CD8-positive, alpha-beta memory T cell (primary cell): ENCODE data around the gene TCOF1. TPM values are rescaled to one million over a fixed set of nuclear protein-coding genes. Genes with fewer than 3 reads are reported as not detected.

Experiments used
- CTCF ChIA-PET: fragments of 350-600 bp; sonication (Branson Sonifier 250); formaldehyde crosslinking; loops from one replicate; lab custom pipeline; 2021; ENCODE audit warnings: antibody characterized with exemption; lab: Charles Lee
- POLR2A ChIA-PET: fragments of 350-600 bp; sonication (Branson Sonifier 250); formaldehyde crosslinking; loops from one replicate; lab custom pipeline; 2021; ENCODE audit warnings: antibody characterized with exemption; lab: Charles Lee
- DNase-seq, 5 donors: peaks; one replicate each; pipeline versions ENCODE4 v3.0.0 to v3.0.0-alpha.2; 2020 to 2022; ENCODE audit warnings: mixed read lengths in 1 of 5
- H3K27ac ChIP-seq: one replicate; pipeline ENCODE4 v1.7.0; 2013; ENCODE audit warnings: low read depth, mild to moderate bottlenecking, low read length, moderate library complexity
- H3K27me3 ChIP-seq: 2 replicates; pipeline ENCODE4 v1.7.0; 2013; ENCODE audit warnings: low read length, mild to moderate bottlenecking; ENCODE audit not compliant: insufficient read depth, poor library complexity, severe bottlenecking
- H3K36me3 ChIP-seq: 2 replicates; pipeline ENCODE4 v1.7.0; 2013; ENCODE audit warnings: mild to moderate bottlenecking, low read length, moderate library complexity; ENCODE audit not compliant: insufficient read depth
- H3K4me1 ChIP-seq: 2 replicates; pipeline ENCODE4 v1.7.0; 2013; ENCODE audit warnings: mild to moderate bottlenecking, low read length, moderate library complexity; ENCODE audit not compliant: insufficient read depth
- H3K4me3 ChIP-seq: 2 replicates; pipeline ENCODE4 v1.7.0; 2013; ENCODE audit warnings: mild to moderate bottlenecking, low read length
- H3K9me3 ChIP-seq: 2 replicates; pipeline ENCODE4 v1.7.0; 2013; ENCODE audit warnings: mild to moderate bottlenecking, low read length
- H3K27ac Mint-ChIP-seq, 8 donors: one replicate each; pipeline ENCODE4 v1.8.0; 2020 to 2021; ENCODE audit warnings: mixed read lengths in 8 of 8, mild to moderate bottlenecking in 6 of 8, inconsistent platforms in 3 of 8, moderate library complexity in 3 of 8
- H3K27me3 Mint-ChIP-seq, 2 donors: one replicate each; pipeline ENCODE4 v1.8.0; 2020 to 2021; ENCODE audit warnings: mixed read lengths in 2 of 2, mild to moderate bottlenecking in 1 of 2, moderate library complexity in 1 of 2
- H3K36me3 Mint-ChIP-seq, 3 donors: one replicate each; pipeline ENCODE4 v1.8.0; 2020 to 2021; ENCODE audit warnings: mixed read lengths in 3 of 3, inconsistent platforms in 1 of 3, mild to moderate bottlenecking in 1 of 3
- H3K4me1 Mint-ChIP-seq, 3 donors: one replicate each; pipeline ENCODE4 v1.8.0; 2020 to 2021; ENCODE audit warnings: mixed read lengths in 3 of 3, inconsistent platforms in 1 of 3, mild to moderate bottlenecking in 1 of 3
- H3K4me3 Mint-ChIP-seq, 7 donors: one replicate each; pipeline ENCODE4 v1.8.0; 2020 to 2021; ENCODE audit warnings: mixed read lengths in 7 of 7, mild to moderate bottlenecking in 6 of 7, moderate library complexity in 4 of 7, inconsistent platforms in 2 of 7
- H3K9me3 Mint-ChIP-seq, 5 donors: one replicate each; pipeline ENCODE4 v1.8.0; 2020 to 2022; ENCODE audit warnings: mixed read lengths in 5 of 5, mild to moderate bottlenecking in 3 of 5, moderate library complexity in 2 of 5, inconsistent platforms in 1 of 5
- polyA plus RNA-seq: library from polyadenylated mRNA; unstranded; fragments of 300-500 nt; fragmentation: Illumina TruSeq; gene quantifications from one replicate; pipeline ENCODE4 v1.2.3, GENCODE V29; 2021
- total RNA-seq, 2 experiments: library from RNA; stranded (reverse); gene quantifications; one replicate each; pipeline ENCODE4 v1.2.3, GENCODE V29; 2021

Gene TCOF1, protein sequence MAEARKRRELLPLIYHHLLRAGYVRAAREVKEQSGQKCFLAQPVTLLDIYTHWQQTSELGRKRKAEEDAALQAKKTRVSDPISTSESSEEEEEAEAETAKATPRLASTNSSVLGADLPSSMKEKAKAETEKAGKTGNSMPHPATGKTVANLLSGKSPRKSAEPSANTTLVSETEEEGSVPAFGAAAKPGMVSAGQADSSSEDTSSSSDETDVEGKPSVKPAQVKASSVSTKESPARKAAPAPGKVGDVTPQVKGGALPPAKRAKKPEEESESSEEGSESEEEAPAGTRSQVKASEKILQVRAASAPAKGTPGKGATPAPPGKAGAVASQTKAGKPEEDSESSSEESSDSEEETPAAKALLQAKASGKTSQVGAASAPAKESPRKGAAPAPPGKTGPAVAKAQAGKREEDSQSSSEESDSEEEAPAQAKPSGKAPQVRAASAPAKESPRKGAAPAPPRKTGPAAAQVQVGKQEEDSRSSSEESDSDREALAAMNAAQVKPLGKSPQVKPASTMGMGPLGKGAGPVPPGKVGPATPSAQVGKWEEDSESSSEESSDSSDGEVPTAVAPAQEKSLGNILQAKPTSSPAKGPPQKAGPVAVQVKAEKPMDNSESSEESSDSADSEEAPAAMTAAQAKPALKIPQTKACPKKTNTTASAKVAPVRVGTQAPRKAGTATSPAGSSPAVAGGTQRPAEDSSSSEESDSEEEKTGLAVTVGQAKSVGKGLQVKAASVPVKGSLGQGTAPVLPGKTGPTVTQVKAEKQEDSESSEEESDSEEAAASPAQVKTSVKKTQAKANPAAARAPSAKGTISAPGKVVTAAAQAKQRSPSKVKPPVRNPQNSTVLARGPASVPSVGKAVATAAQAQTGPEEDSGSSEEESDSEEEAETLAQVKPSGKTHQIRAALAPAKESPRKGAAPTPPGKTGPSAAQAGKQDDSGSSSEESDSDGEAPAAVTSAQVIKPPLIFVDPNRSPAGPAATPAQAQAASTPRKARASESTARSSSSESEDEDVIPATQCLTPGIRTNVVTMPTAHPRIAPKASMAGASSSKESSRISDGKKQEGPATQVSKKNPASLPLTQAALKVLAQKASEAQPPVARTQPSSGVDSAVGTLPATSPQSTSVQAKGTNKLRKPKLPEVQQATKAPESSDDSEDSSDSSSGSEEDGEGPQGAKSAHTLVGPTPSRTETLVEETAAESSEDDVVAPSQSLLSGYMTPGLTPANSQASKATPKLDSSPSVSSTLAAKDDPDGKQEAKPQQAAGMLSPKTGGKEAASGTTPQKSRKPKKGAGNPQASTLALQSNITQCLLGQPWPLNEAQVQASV (N-terminal part only)
- 100 to 1,000 TPM; 116 to 120 TPM for total RNA-seq
- 33.1 TPM for polyA plus RNA-seq

DNA sequence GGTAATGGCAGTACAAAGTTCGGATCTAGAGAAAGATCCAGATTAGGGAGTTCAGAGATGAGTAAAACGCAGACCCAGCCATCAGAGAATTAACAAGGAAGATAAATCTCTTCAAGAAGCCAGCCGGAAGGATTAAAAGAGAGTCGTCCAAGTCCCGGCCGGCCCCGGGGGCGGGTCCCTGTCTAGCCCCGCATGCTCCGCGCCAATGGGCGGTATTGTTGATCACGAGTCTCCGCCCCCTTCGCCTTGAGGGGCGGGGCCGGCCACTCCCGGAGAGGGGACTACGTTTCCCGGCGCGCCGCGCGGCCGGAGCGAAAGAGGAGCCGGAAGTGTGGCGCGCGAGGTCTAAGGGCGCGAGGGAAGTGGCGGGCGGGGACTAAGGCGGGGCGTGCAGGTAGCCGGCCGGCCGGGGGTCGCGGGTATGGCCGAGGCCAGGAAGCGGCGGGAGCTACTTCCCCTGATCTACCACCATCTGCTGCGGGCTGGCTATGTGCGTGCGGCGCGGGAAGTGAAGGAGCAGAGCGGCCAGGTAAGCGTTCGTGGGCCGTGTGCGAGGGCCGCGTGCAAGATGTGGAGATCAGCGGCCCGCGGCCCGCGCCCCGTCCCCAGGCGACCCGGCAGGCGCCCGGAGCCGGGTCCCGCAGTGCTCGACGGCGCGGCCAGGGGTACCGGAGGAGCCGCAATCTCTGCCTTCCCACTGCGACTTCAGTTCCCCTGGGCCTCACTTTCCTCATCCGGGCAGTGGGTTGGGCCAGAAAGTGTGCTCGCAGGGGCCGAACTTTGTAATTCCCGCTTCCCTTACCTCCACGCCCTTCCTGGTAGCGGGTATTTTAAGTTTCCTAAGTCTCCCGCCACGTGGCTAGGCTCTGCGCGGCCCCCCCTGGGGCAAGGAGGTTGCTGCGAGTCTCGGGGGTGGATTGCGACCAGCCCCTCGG is at the start of gene TCOF1:
Gene TCOF1, plus strand, starts transcription at position 372 of the 935 bp plus-strand sequence. Its CDS starts 50 bp downstream, at position 422.
- Mint-ChIP-seq H3K4me3 (peak within 1 kb of the TSS; percentile 81 to 95 (median 90)), H3K27me3 (peaks cover 0 to 2% of the 10 kb centered on the region in 2 donors), H3K4me1 (peaks cover 49 to 59% (median 51%) of the 10 kb centered on the region in 3 donors), H3K27ac (peak within 1 kb of the TSS; percentile 82 to 97 (median 94)), H3K36me3 (peaks cover 0 to 32% (median 9%) of the 10 kb centered on the region in 3 donors), H3K9me3 (no peaks in the 10 kb centered on the region)
- Histone ChIP-seq H3K27me3 (no peaks in the 10 kb centered on the region), H3K9me3 (no peaks in the 10 kb centered on the region), H3K4me1 (peaks cover 33% of the 10 kb centered on the region), H3K27ac (peak within 1 kb of the TSS; percentile 78), H3K4me3 (peak within 1 kb of the TSS; percentile 61), H3K36me3 (peaks cover 16% of the 10 kb centered on the region)
- CTCF ChIA-PET = interaction anchor here (1.1 to 1.7 kb wide), 2 partner anchors 55 to 92 kb away, joined by 4 to 8 read pairs; partner anchors contain the start of genes CD74 and RPS14
- peak; percentile 96 to 97 (median 97) for DNase-seq
- POLR2A ChIA-PET = interaction anchor here (1.6 kb wide), 1 partner anchor 53 kb away, joined by 4 read pairs; no protein-coding TSS in a partner anchor

DNA sequence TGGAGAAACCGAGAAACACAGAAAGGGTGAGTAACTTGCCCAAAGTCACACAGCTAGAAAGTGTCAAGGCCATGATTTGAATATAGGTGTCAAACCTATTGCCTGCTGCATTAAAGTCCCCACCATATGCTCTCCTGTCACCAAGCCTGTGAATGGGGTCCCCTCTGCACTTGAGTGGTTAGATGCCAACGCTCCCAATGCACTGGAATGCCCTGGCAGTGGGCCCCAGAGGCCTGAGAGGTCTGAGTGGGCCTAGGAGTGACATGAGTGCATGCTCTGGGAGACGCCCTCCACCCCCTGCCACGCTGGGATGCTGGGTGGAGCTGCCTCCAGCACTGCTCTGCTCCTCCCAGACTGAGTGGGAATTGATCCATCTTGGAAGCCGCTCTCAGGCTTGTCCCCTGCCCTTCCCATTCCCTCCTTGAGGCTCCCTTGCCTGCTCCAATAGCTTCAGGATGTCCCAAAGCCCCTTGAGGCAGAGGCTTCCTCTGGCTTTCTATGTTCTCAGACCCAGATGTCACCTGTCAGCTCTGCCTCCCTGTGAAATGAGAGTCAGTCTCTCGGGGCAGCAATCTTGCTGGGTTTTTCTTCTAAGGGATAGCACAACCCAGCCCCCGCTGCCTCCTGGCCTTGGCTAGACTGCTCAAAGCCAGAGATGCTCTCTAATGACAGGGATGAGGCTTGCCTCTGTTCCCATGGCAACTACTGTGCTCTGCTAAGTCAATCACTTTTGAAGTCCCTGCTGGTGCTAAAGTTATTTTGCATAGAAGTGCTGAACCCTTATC is 48.2 kb upstream of the TCOF1 start:
- Histone ChIP-seq H3K27me3 (no peaks in the 10 kb centered on the region), H3K27ac (no peak overlapping the region), H3K36me3 (no peaks in the 10 kb centered on the region), H3K4me1 (no peaks in the 10 kb centered on the region), H3K4me3 (no peak overlapping the region), H3K9me3 (no peaks in the 10 kb centered on the region)
- peaks cover 4 to 6% of the 10 kb centered on the region in 2 donors for H3K27me3 Mint-ChIP-seq
- POLR2A ChIA-PET = no interaction called here
- CTCF ChIA-PET = no interaction called here
- H3K36me3 Mint-ChIP-seq = no peaks in the 10 kb centered on the region
- no peak overlapping the region for H3K4me3 Mint-ChIP-seq
- H3K4me1 Mint-ChIP-seq = peaks cover 0 to 6% (median 0%) of the 10 kb centered on the region in 3 donors
- no peak for DNase-seq
- no peaks in the 10 kb centered on the region for H3K9me3 Mint-ChIP-seq
- no peak overlapping the region for H3K27ac Mint-ChIP-seq

DNA sequence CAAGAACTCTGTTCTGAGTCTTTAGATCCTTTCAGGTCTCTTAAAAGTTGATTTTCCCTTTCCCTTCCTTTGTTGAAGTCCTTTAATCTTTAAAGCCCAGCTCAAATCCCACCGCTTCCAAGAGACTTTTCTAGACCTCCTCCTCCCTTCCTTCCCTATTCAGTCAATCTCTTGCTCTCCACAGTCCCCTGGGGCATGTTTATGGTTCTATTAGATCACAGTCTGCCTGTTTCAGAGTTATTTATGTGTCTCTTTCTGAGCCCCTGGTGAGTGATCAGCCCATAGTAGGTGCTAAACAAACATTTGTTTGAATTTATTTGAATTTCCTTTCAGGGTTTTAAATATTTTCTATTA is 47.6 kb upstream of the TCOF1 start:
- ChIA-PET POLR2A (no interaction called here), CTCF (no interaction called here)
- peaks cover 5 to 7% of the 10 kb centered on the region in 2 donors for H3K27me3 Mint-ChIP-seq

DNA sequence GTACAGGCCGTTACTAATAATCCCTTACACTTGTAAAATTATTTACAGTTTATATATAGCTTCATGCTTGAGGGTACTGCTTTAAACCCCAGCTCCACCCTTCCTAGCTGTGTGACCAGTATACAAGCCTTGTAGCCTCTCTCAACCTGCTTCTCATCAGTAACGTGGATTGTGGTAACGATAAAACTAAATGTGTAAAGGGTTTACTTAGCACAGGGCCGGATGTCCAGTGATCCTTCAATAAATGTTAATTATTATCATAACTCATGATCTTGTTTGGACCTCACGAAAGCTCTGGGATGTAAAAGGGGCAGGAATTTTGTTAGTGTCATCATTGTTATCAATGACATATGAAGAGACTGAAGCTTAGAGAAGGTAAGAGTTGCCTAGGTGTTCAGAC is 47.3 kb upstream of the TCOF1 start:
- CTCF ChIA-PET = no interaction called here
- no peaks in the 10 kb centered on the region for H3K9me3 Mint-ChIP-seq
- DNase-seq = no peak
- no peak overlapping the region for H3K27ac ChIP-seq
- no peaks in the 10 kb centered on the region for H3K36me3 Mint-ChIP-seq
- POLR2A ChIA-PET = no interaction called here
- H3K36me3 ChIP-seq = no peaks in the 10 kb centered on the region
- H3K9me3 ChIP-seq = no peaks in the 10 kb centered on the region
- H3K4me3 Mint-ChIP-seq = no peak overlapping the region
- H3K27me3 ChIP-seq = no peaks in the 10 kb centered on the region
- H3K4me1 Mint-ChIP-seq = peaks cover 0 to 5% (median 0%) of the 10 kb centered on the region in 3 donors
- no peak overlapping the region for H3K4me3 ChIP-seq
- H3K4me1 ChIP-seq = no peaks in the 10 kb centered on the region
- H3K27ac Mint-ChIP-seq = no peak overlapping the region
- peaks cover 4 to 5% of the 10 kb centered on the region in 2 donors for H3K27me3 Mint-ChIP-seq

More for the DNA sequence above, 47.6 kb upstream of the TCOF1 start:
- H3K4me1 ChIP-seq = no peaks in the 10 kb centered on the region
- H3K9me3 ChIP-seq = no peaks in the 10 kb centered on the region
- no peaks in the 10 kb centered on the region for H3K36me3 ChIP-seq
- Mint-ChIP-seq H3K36me3 (no peaks in the 10 kb centered on the region), H3K27ac (no peak overlapping the region), H3K9me3 (no peaks in the 10 kb centered on the region), H3K4me3 (no peak overlapping the region), H3K4me1 (peaks cover 0 to 6% (median 0%) of the 10 kb centered on the region in 3 donors)
- DNase-seq = no peak
- H3K4me3 ChIP-seq = no peak overlapping the region
- H3K27ac ChIP-seq = no peak overlapping the region
- H3K27me3 ChIP-seq = no peaks in the 10 kb centered on the region

DNA sequence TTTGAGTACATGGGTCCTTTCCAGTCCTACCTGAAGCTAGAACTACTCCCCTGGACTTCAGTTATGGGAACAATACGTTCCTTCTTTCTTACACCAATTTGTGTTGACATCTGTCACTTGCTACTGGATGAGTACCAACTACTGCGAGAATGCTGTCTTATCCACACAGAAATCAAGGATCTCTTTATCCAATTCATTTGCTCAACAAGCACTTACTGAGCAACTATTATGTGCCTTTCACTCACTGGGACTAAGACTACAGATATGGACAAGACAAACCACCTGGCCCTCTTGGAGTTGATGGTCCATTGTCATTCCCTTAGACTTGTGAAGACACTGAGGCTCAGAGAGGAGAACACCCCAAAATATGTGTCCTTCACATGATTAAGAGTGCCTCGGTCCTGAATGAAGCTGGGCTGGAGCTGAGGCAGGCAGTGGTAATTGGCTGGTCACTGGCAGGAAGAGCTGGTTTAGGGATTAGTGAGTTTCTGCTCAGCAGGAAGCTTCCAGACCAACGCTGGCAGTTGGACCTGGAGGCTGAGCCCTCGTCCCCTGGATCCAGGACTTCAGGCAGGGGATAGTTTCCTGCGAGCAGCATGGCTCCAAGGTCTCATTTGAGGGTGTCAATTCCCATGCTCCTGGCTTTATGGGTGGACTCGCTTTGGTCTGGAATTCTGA is 46.3 kb upstream of the TCOF1 start:
- no peaks in the 10 kb centered on the region for H3K36me3 Mint-ChIP-seq
- H3K9me3 Mint-ChIP-seq = no peaks in the 10 kb centered on the region
- ChIA-PET POLR2A (no interaction called here), CTCF (no interaction called here)
- no peaks in the 10 kb centered on the region for H3K27me3 ChIP-seq
- no peaks in the 10 kb centered on the region for H3K36me3 ChIP-seq
- no peak for DNase-seq
- no peaks in the 10 kb centered on the region for H3K4me1 ChIP-seq
- H3K27ac ChIP-seq = no peak overlapping the region
- no peak overlapping the region for H3K4me3 Mint-ChIP-seq
- no peak overlapping the region for H3K27ac Mint-ChIP-seq
- no peaks in the 10 kb centered on the region for H3K4me1 Mint-ChIP-seq
- H3K9me3 ChIP-seq = no peaks in the 10 kb centered on the region
- no peak overlapping the region for H3K4me3 ChIP-seq
- H3K27me3 Mint-ChIP-seq = peaks cover 3 to 5% of the 10 kb centered on the region in 2 donors

DNA sequence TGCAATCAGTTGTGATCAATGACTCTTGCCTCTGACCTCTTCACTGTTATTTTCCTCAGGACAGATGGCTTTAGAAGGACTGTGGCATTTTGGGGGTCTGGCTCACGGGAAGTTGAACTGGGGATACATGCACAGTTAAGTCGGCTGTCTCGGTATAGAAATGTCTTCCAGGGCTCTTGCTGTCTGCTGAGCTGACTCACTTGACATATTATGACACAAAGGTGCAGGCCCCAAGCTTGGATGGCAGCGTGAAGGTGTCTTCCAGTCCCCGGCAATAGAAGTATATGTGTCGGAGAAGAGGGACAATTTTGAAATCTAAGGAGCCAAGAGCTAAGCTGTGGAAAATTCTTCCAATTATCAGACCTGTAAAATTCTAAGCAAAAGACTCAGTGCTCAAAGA is 45.0 kb upstream of the TCOF1 start:
- Histone ChIP-seq H3K4me3 (no peak overlapping the region), H3K27me3 (no peaks in the 10 kb centered on the region), H3K9me3 (no peaks in the 10 kb centered on the region), H3K4me1 (no peaks in the 10 kb centered on the region), H3K36me3 (no peaks in the 10 kb centered on the region), H3K27ac (no peak overlapping the region)
- ChIA-PET POLR2A (no interaction called here), CTCF (no interaction called here)
- no peak overlapping the region for H3K4me3 Mint-ChIP-seq
- H3K27ac Mint-ChIP-seq = no peak overlapping the region
- no peaks in the 10 kb centered on the region for H3K4me1 Mint-ChIP-seq
- DNase-seq = no peak
- peaks cover 3 to 5% of the 10 kb centered on the region in 2 donors for H3K27me3 Mint-ChIP-seq
- H3K9me3 Mint-ChIP-seq = no peaks in the 10 kb centered on the region
- no peaks in the 10 kb centered on the region for H3K36me3 Mint-ChIP-seq
